Calu3 (cell line): ENCODE results near the gene MACROD2. TPM values are rescaled to one million over a fixed set of nuclear protein-coding genes. Genes with fewer than 3 reads are reported as not detected.

Experiments used
- BruUV-seq: library from RNA; stranded (reverse); fragments of 400-500 nt; replicated peaks from 2 replicates; lab custom pipeline; 2021; lab: Mats Ljungman, UMichigan
- CTCF ChIA-PET: fragments of 300-600 bp; sonication (Branson Sonifier 250); formaldehyde crosslinking; loops from one replicate; lab custom pipeline; 2022; ENCODE audit warnings: antibody characterized with exemption; lab: Charles Lee
- DNase-seq: peaks from one replicate; pipeline ENCODE4 v3.0.0; 2022
- H3K27ac Mint-ChIP-seq: one replicate; pipeline ENCODE4 v1.8.0; 2022; ENCODE audit warnings: mixed read lengths; ENCODE audit not compliant: unreplicated experiment
- H3K27me3 Mint-ChIP-seq: one replicate; pipeline ENCODE4 v1.8.0; 2022; ENCODE audit warnings: mixed read lengths; ENCODE audit not compliant: unreplicated experiment
- H3K36me3 Mint-ChIP-seq: one replicate; pipeline ENCODE4 v1.8.0; 2022; ENCODE audit warnings: mild to moderate bottlenecking, moderate library complexity, mixed read lengths; ENCODE audit not compliant: insufficient read depth, unreplicated experiment
- H3K4me1 Mint-ChIP-seq: one replicate; pipeline ENCODE4 v1.8.0; 2022; ENCODE audit warnings: mild to moderate bottlenecking, low read depth, mixed read lengths; ENCODE audit not compliant: unreplicated experiment
- H3K4me3 Mint-ChIP-seq: one replicate; pipeline ENCODE4 v1.8.0; 2022; ENCODE audit warnings: mild to moderate bottlenecking, low read depth, moderate library complexity, mixed read lengths; ENCODE audit not compliant: unreplicated experiment
- H3K9me3 Mint-ChIP-seq: one replicate; pipeline ENCODE4 v1.8.0; 2022; ENCODE audit warnings: low read depth, mixed read lengths; ENCODE audit not compliant: unreplicated experiment
- CTCF ChIP-seq: fragments of 200-600 bp; IDR thresholded peaks from one replicate; pipeline ENCODE4 v1.8.0; 2022; ENCODE audit warnings: antibody characterized with exemption; ENCODE audit not compliant: unreplicated experiment
- intact Hi-C: fragments of 100-400 bp; cut with micrococcal nuclease; formaldehyde crosslinking; loops from one replicate; pipeline ENCODE4 v1.10.0; 2022; ENCODE audit not compliant: unreplicated experiment
- total RNA-seq: library from RNA; stranded (reverse); gene quantifications from 2 replicates; pipeline ENCODE4 v1.2.3, GENCODE V29; 2022

The MACROD2 gene
- total RNA-seq, 1 experiment from 2014 or later: 29.4 TPM

GRCh38 chr20:15756754-15757115, 1761.4 kb downstream of the MACROD2 start:
- H3K27me3 Mint-ChIP-seq: no peaks in the 10 kb centered on the region
- H3K27ac Mint-ChIP-seq: no peak overlapping the region
- H3K9me3 Mint-ChIP-seq: no peaks in the 10 kb centered on the region
- H3K4me1 Mint-ChIP-seq: no peaks in the 10 kb centered on the region
- H3K36me3 Mint-ChIP-seq: no peaks in the 10 kb centered on the region
- no peak overlapping the region for H3K4me3 Mint-ChIP-seq
- intact Hi-C loops: no loop called here
- no peak for TF ChIP-seq CTCF
- DNase-seq: no peak
- no TSS peak for BruUV-seq
- CTCF ChIA-PET: no interaction called here

GRCh38 chr20:15759594-15759993, 1764.3 kb downstream of the MACROD2 start:
- Mint-ChIP-seq H3K27ac (no peak overlapping the region), H3K4me1 (no peaks in the 10 kb centered on the region), H3K36me3 (no peaks in the 10 kb centered on the region), H3K4me3 (no peak overlapping the region), H3K27me3 (no peaks in the 10 kb centered on the region), H3K9me3 (no peaks in the 10 kb centered on the region)
- BruUV-seq: no TSS peak
- CTCF ChIA-PET: no interaction called here
- no peak for TF ChIP-seq CTCF
- intact Hi-C loops: no loop called here
- no peak for DNase-seq

GRCh38 chr20:15760001-15760621, 1764.8 kb downstream of the MACROD2 start:
- CTCF ChIA-PET: no interaction called here
- no TSS peak for BruUV-seq
- H3K4me3 Mint-ChIP-seq: no peak overlapping the region
- H3K27me3 Mint-ChIP-seq: no peaks in the 10 kb centered on the region
- no peak for TF ChIP-seq CTCF
- intact Hi-C loops: no loop called here
- no peak overlapping the region for H3K27ac Mint-ChIP-seq
- H3K4me1 Mint-ChIP-seq: no peaks in the 10 kb centered on the region
- no peak for DNase-seq
- no peaks in the 10 kb centered on the region for H3K9me3 Mint-ChIP-seq
- no peaks in the 10 kb centered on the region for H3K36me3 Mint-ChIP-seq

- Mint-ChIP-seq H3K27me3 (no peaks in the 10 kb centered on the region), H3K36me3 (no peaks in the 10 kb centered on the region), H3K27ac (no peak overlapping the region), H3K9me3 (no peaks in the 10 kb centered on the region), H3K4me1 (no peaks in the 10 kb centered on the region), H3K4me3 (no peak overlapping the region)
- CTCF ChIA-PET: no interaction called here
- intact Hi-C loops: no loop called here
- no peak for TF ChIP-seq CTCF
- BruUV-seq: no TSS peak
- DNase-seq: no peak
Measured at GRCh38 chr20:15763366-15763765, 1768.0 kb downstream of the MACROD2 start.
